Measurements from ENCODE around the gene ZFPM1. TPM values are rescaled to one million over a fixed set of nuclear protein-coding genes. Genes with fewer than 3 reads are reported as not detected.

Gene ZFPM1
- total and polyA plus RNA-seq, 2 of the 8 experiments (the other 6 are each of a cell fraction or from before 2014, with no cell fraction given), result 0.74 to 4.8 TPM

GRCh38 chr16:88498576-88499208, 45.6 kb downstream of the ZFPM1 start:
- no peak overlapping the region for H2AK5ac ChIP-seq (ENCODE audit: low read depth, low read length)
- no peaks in the 10 kb centered on the region for H3K79me1 ChIP-seq (ENCODE audit: low read depth, low read length)
- H4K5ac ChIP-seq (ENCODE audit: insufficient read length, low read depth, low read length), result no peak overlapping the region
- H3K4me2 ChIP-seq (ENCODE audit: insufficient read depth in 1 of 2, low read depth in 2 of 2, low read length in 2 of 2), result no peak overlapping the region
- H3K36me3 ChIP-seq (ENCODE audit: control insufficient read depth in 2 of 4, insufficient read depth in 4 of 4, low read length in 3 of 4), result no peaks in the 10 kb centered on the region
- H3K79me2 ChIP-seq (ENCODE audit: control insufficient read depth in 1 of 2, insufficient read depth in 2 of 2, low read length in 2 of 2), result no peaks in the 10 kb centered on the region
- H3K4ac ChIP-seq (replicated peaks; ENCODE audit: insufficient read length, low read depth, low read length), result no peak overlapping the region
- no peak overlapping the region for H2BK5ac ChIP-seq (ENCODE audit: low read depth, low read length)
- H3K14ac ChIP-seq (ENCODE audit: insufficient read length), result no peak overlapping the region
- H2BK15ac ChIP-seq (ENCODE audit: low read length), result no peak overlapping the region
- H2BK20ac ChIP-seq (ENCODE audit: low read length), result no peak overlapping the region
- no peak for FAIRE-seq
- no peak overlapping the region; the same call in 1 of the 2 replicates for H2BK12ac ChIP-seq (ENCODE audit: low read depth, low read length)
- no peak overlapping the region for H2BK120ac ChIP-seq (replicated peaks; ENCODE audit: low read depth, low read length)
- no peaks in the 10 kb centered on the region for H3K23me2 ChIP-seq (ENCODE audit: low read depth, low read length)
- no peak overlapping the region for H3K56ac ChIP-seq (replicated peaks; ENCODE audit: insufficient read length, low read depth, low read length)
- H4K91ac ChIP-seq (replicated peaks; ENCODE audit: insufficient read length, low read length), result no peak overlapping the region
- no peaks in the 10 kb centered on the region for H3K27me3 ChIP-seq (replicated peaks in 1 of 4; ENCODE audit: control insufficient read depth in 3 of 4, extremely low read depth in 1 of 4, insufficient read depth in 3 of 4, low read length in 3 of 4)
- H3K9me3 ChIP-seq (ENCODE audit: insufficient read depth in 2 of 2, low read depth in 1 of 2, low read length in 1 of 2), result no peaks in the 10 kb centered on the region
- no peaks in the 10 kb centered on the region; a peak in 1 of 7 replicates for H3K4me1 ChIP-seq (replicated peaks in 1 of 4; ENCODE audit: control insufficient read depth in 3 of 4, insufficient read depth in 4 of 4, low read length in 3 of 4)
- ChIA-PET POLR2A (ENCODE audit: partially characterized antibody) (interaction anchor here (0.8 to 1.2 kb wide), 3 partner anchors 12 to 24 kb away, joined by 3 read pairs; no protein-coding TSS in a partner anchor), CTCF (ENCODE audit: partially characterized antibody) (interaction anchor here (2.7 kb wide), 1 partner anchor 10 kb away, joined by 11 read pairs; no protein-coding TSS in a partner anchor)
- 86% methylated on average over 19 of the region's 27 CpGs; no CpG with 5 or more reads in 1 of the 2 experiments for WGBS, 2 experiments (ENCODE audit: extremely low coverage in 1 of 2, insufficient coverage in 1 of 2, insufficient read length in 1 of 2, insufficient replicate concordance in 2 of 2, low coverage in 1 of 2, low lambda C conversion rate in 2 of 2, missing lambda C conversion rate in 1 of 2)
- H3K27ac ChIP-seq (ENCODE audit: low read depth, low read length), result no peak overlapping the region
- no peak overlapping the region for H3K9ac ChIP-seq (replicated peaks in 1 of 4; ENCODE audit: extremely low read depth in 1 of 4, low read depth in 3 of 4, low read length in 3 of 4)
- no peak overlapping the region for H3K18ac ChIP-seq (ENCODE audit: extremely low read depth, low read length)
- no peak for DNase-seq (ENCODE audit: low read depth in 1 of 2, low spot score in 2 of 2)
- no peak overlapping the region for H4K8ac ChIP-seq (ENCODE audit: extremely low read depth, insufficient read depth, low read length)
- no peak overlapping the region for H3K4me3 ChIP-seq (ENCODE audit: extremely low read depth in 1 of 4, insufficient read depth in 2 of 4, low read depth in 3 of 4, low read length in 4 of 4)
- H2AFZ ChIP-seq (ENCODE audit: low read length), result no peak overlapping the region
- peaks cover 0 to 4% of the 10 kb centered on the region in 2 experiments for H4K20me1 ChIP-seq (replicated peaks in 1 of 2; ENCODE audit: control insufficient read depth in 1 of 2, insufficient read depth in 2 of 2, low read length in 2 of 2)
- H3K23ac ChIP-seq (ENCODE audit: insufficient read length), result no peak overlapping the region
- no peak for TF ChIP-seq HDAC6 (IDR thresholded peaks at IDR 0.05; ENCODE audit: low read depth, low read length)
- no peak for TF ChIP-seq SAP30 (IDR thresholded peaks at IDR 0.05; ENCODE audit: insufficient read depth, insufficient replicate concordance, low read length)
- TF ChIP-seq SP2 (IDR thresholded peaks at IDR 0.05; ENCODE audit: low read length), result no peak
- no peak for TF ChIP-seq TEAD4 (IDR thresholded peaks at IDR 0.05; ENCODE audit: low read depth, low read length)
- no peak for TF ChIP-seq YY1 (IDR thresholded peaks at IDR 0.05; ENCODE audit: low read depth, low read length)
- TF ChIP-seq CTBP2 (IDR thresholded peaks at IDR 0.05; ENCODE audit: borderline replicate concordance, insufficient read depth, insufficient read length, low read length), result no peak
- no peak for TF ChIP-seq KDM4A (IDR thresholded peaks at IDR 0.05; ENCODE audit: low read depth, low read length, severe bottlenecking)
- no peak for TF ChIP-seq RNF2 (IDR thresholded peaks at IDR 0.05; ENCODE audit: borderline replicate concordance, low read depth, low read length, missing control alignments, poor library complexity, severe bottlenecking)
- TF ChIP-seq NRF1 (IDR thresholded peaks at IDR 0.05; ENCODE audit: low read depth, low read length), result no peak
- no peak for TF ChIP-seq CTCF (IDR thresholded peaks at IDR 0.05; ENCODE audit: control extremely low read depth in 1 of 3, insufficient read depth in 1 of 3, low read depth in 1 of 3, low read length in 3 of 3)
